GM10847 (cell line): Measurements from ENCODE around the gene TKTL1.
"Not testable (repeated sequence)": the region's sequence is repeated elsewhere in the genome, so short reads cannot be mapped to it uniquely, and the experiment has no call there.

Source experiments
- POLR2A ChIP-seq: IDR thresholded peaks from 2 replicates; pipeline ENCODE4 v1.6.1; 2011; ENCODE audit not compliant: insufficient read length; ENCODE audit errors: extremely low read depth

Gene TKTL1, protein sequence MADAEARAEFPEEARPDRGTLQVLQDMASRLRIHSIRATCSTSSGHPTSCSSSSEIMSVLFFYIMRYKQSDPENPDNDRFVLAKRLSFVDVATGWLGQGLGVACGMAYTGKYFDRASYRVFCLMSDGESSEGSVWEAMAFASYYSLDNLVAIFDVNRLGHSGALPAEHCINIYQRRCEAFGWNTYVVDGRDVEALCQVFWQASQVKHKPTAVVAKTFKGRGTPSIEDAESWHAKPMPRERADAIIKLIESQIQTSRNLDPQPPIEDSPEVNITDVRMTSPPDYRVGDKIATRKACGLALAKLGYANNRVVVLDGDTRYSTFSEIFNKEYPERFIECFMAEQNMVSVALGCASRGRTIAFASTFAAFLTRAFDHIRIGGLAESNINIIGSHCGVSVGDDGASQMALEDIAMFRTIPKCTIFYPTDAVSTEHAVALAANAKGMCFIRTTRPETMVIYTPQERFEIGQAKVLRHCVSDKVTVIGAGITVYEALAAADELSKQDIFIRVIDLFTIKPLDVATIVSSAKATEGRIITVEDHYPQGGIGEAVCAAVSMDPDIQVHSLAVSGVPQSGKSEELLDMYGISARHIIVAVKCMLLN

GRCh38 chrX:154295664-154296310, at the start of gene TKTL1:
Gene TKTL1, plus strand, starts transcription at chrX:154295795. Its CDS starts 65 bp downstream, at chrX:154295860.
- TF ChIP-seq POLR2A: no peak

DNA sequence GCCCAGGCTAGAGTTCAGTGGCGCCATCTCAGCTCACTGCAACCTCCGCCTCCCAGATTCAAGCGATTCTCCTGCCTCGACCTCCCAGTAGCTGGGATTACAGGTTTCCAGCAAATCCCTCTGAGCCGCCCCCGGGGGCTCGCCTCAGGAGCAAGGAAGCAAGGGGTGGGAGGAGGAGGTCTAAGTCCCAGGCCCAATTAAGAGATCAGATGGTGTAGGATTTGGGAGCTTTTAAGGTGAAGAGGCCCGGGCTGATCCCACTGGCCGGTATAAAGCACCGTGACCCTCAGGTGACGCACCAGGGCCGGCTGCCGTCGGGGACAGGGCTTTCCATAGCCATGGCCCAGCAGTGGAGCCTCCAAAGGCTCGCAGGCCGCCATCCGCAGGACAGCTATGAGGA, 38.3 kb upstream of the TKTL1 start, which contains the start of gene OPN1MW3:
Gene OPN1MW3 (plus strand): TSS at position 301 of the 400 bp plus-strand sequence. CDS start 38 bp downstream, at position 339.
- not testable (repeated sequence) for TF ChIP-seq POLR2A

DNA sequence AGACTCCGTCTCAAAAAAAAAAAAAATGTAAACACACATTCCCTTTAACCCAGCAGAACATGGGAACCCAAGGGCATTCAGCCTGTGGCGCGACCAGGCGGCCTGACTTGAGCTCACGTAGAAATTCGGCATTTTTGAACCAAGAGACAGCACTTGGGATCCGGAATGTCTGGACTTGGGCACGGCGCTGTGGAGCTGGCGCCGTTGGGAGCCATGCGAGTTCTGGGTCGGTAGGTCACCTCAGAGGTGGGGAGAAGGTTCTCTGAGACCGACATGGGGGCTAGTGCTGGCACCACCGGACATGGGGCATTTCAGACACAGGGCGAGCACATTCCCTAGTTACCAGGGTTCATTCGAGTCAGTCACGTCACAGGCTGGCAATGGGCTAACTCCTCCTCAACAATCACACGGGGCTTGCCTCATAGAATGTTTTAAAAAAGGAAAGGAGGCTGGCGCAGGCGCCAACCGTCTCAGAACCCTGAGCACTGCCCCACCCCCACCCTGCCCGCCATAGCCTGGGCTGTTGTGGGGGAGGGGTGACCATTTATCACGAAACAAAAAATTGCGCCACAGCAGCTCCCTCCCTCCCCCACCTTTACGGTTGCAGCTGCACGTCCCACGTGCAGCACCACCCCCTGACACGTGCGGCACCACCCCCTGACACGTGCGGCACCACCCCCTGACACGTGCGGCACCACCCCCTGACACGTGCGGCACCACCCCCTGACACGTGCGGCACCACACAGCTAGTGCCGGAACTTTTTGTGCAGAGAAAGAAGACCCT, 612 bp upstream of the TKTL1 start, which contains the start of gene TEX28:
Gene TEX28 (minus strand): TSS at position 334 of the 784 bp plus-strand sequence. CDS start 3,007 bp downstream, outside the sequence.
- no peak for TF ChIP-seq POLR2A

DNA sequence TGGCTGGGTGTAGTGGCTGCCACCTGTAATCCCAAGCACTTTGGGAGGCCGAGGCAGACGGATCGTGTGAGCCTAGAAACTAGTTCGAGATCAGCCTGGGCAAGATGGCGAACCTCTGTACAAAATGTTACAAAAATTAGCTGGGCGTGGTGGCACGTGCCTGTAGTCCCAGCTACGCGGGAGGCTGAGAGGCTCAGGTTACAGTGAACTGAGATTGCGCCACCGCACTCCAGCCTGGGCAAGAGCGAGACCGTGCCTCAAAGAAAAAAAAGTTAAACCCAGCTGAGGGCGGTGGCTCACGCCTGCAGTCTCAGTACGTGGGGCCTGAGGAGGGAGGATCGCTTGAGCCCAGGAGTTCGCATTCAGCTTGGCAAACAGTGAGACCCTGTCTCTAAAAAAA, 1.1 kb downstream of the TKTL1 start:
- TF ChIP-seq POLR2A: no peak

DNA sequence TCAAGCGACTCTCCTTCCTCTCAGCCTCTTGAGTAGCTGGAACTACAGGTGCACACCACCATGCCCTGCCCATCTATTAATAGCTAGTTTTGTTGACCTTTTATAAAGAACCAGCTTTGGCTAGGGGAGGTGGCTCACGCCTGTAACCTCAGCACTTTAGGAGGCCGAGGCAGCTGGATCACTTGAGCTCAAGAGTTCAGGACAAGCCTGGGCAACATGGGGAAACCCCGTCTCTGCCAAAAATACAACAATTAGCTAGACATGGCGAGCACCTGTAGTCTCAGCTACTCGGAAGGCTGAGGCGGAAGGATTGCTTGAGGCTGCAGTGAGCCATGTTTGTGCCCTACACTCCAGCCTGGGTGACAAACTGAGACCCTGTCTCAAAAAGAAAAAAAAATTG, 2.7 kb downstream of the TKTL1 start:
- TF ChIP-seq POLR2A: no peak

GRCh38 chrX:154300816-154301215, 5.2 kb downstream of the TKTL1 start:
- no peak for TF ChIP-seq POLR2A

GRCh38 chrX:154303476-154303875, 7.9 kb downstream of the TKTL1 start:
- TF ChIP-seq POLR2A: no peak

- no peak for TF ChIP-seq POLR2A
Observed at GRCh38 chrX:154304846-154305245, 9.3 kb downstream of the TKTL1 start.

- no peak for TF ChIP-seq POLR2A
Observed at GRCh38 chrX:154305541-154306205, 10.1 kb downstream of the TKTL1 start.

DNA sequence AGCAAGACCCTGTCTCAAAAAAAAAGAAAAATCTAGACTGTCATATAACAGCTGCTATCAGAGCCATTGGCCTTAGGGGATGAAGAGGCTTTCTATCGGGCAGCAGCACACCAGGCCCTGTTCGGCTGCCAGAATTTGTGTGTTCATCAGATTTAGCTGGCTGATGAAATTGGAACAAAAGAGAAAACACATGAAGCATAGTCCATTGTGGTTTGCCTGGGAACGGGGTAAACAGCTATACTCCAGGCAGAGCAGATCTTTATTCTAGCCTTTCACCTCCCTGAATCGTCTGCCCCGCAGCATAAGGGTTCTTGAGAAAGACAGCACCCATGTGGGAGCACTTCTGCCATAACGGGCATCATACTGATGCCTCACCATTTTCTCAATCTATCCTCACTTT, 11.6 kb downstream of the TKTL1 start:
- no peak for TF ChIP-seq POLR2A

GRCh38 chrX:154308108-154308946, 12.7 kb downstream of the TKTL1 start:
- TF ChIP-seq POLR2A: no peak

GRCh38 chrX:154309041-154309775, 13.6 kb downstream of the TKTL1 start:
- no peak for TF ChIP-seq POLR2A
